Heart right ventricle (tissue), 16 donors: Measurements from ENCODE around the gene KSR1. TPM values are rescaled to one million over a fixed set of nuclear protein-coding genes. Genes with fewer than 3 reads are reported as not detected.

Experiments used
- ATAC-seq, 8 donors: fragments of 200-7000 bp; cut with Tn5 transposase; one replicate each; pipeline ENCODE4 v1.9.1; 2020; ENCODE audit warnings: mild to moderate bottlenecking in 8 of 8, moderate library complexity in 8 of 8, moderate number of reproducible peaks in 1 of 8
- DNase-seq, 2 donors: peaks; one replicate each; pipeline ENCODE4 v3.0.0-alpha.2; 2020
- H3K27ac ChIP-seq, 10 donors: fragments of 200-600 bp; sonication (generic) in 2 of 10; one replicate each; pipeline versions ENCODE4 v1.5.0 to v1.8.0; 2020 to 2022; ENCODE audit warnings: mild to moderate bottlenecking in 3 of 10
- H3K27me3 ChIP-seq, 7 donors: fragments of 200-600 bp; one replicate each; pipeline ENCODE4 v1.8.0; 2021 to 2022; ENCODE audit warnings: mild to moderate bottlenecking in 2 of 7
- H3K36me3 ChIP-seq, 9 donors: fragments of 200-600 bp; sonication (generic) in 1 of 9; one replicate each; pipeline versions ENCODE4 v1.5.0 to v1.8.0; 2020 to 2022; ENCODE audit warnings: mild to moderate bottlenecking in 2 of 9
- H3K4me1 ChIP-seq, 9 donors: fragments of 200-600 bp; sonication (generic) in 1 of 9; one replicate each; pipeline versions ENCODE4 v1.5.0 to v1.8.0; 2020 to 2022; ENCODE audit warnings: mild to moderate bottlenecking in 4 of 9
- H3K4me3 ChIP-seq, 10 donors: fragments of 200-600 bp; sonication (generic) in 2 of 10; one replicate each; pipeline versions ENCODE4 v1.5.0 to v1.8.0; 2020 to 2022; ENCODE audit warnings: mild to moderate bottlenecking in 7 of 10, moderate library complexity in 2 of 10
- H3K9me3 ChIP-seq, 11 donors: fragments of 200-600 bp in 10 of 11; sonication (generic) in 2 of 11; one replicate each; pipeline versions ENCODE4 v1.5.0 to v1.8.0; 2013 to 2022; ENCODE audit warnings: mild to moderate bottlenecking in 2 of 11, control low read depth in 1 of 11, moderate library complexity in 1 of 11
- CTCF ChIP-seq, 9 donors: fragments of 200-600 bp; sonication (generic) in 2 of 9; IDR thresholded peaks; one replicate each; pipeline versions ENCODE4 v1.5.0 to v1.8.0; 2021 to 2022; ENCODE audit warnings: antibody characterized with exemption in 9 of 9, mild to moderate bottlenecking in 5 of 9, moderate library complexity in 1 of 9
- WGBS, 2 donors: extraction: QIAGEN DNeasy Blood & Tissue Kit; methylation state at CpG; one replicate each; pipeline ENCODE4 v1.1.7; 2013; ENCODE audit warnings: inconsistent platforms in 1 of 2; 5-methylcytosine and 5-hydroxymethylcytosine counted together
- intact Hi-C, 10 donors: fragments of 100-400 bp; cut with DNase I; formaldehyde crosslinking; loops; one replicate each; pipeline versions ENCODE4 v1.11.1 to v1.14.2; 2022
- polyA plus RNA-seq, 2 donors: library from polyadenylated mRNA; stranded (reverse); fragments of 200-250 nt; gene quantifications; one replicate each; pipeline ENCODE4 v1.2.3, GENCODE V29; 2013
- total RNA-seq, 10 donors: library from RNA; stranded (reverse); fragmentation: NEBNext Ultra II Directional in 3 of 10; extraction: Animal tissue kit (Norgen Biotek cat#: 25700) in 3 of 10; gene quantifications; one replicate each; pipeline versions ENCODE4 v1.2.1 to v1.2.4, GENCODE V29; 2021 to 2023
- donor health status: Arrhythmogenic right ventricular cardiomyopathy.
- donor health status: ischemic (EF 13 %, LVEDD 7.1; RV severe dilation, severe dysfunction).
- donor health status: healthy with polysubstance abuse.
- donor health status: DM: no; HTN: yes; CAD: no.
- donor health status: DM: no; HTN: no; CAD: no.
- donor health status: ischemic (EF 25% LVEDD 6.9; RV normal size, moderate dysfunction).
- donor health status: ischemic (EF 25% LVEDD 5.7; RV mildly dilated, moderate dysfunction).
- donor health status: healthy.
- donor health status: DM: yes; HTN: yes; CAD: no.
- donor health status: Ischemic cardiomyopathy.
- donor health status: ischemic (EF 35%, LVEDD 5.7; RV mildly dilated, moderate dysfunction).
- donor health status: nonischemic (EF 11% LVEDD 7.7; RV severe dilation, severe dysfunction).
- donor health status: DM: yes; HTN: yes; CAD: no.
- donor health status: PGD.
- donor health status: ischemic (EF 29% LVEDD 5.4; RV normal size, mild dysfunction).
- donor health status: nonischemic (EF 23%, LVEDD 6.1; RV moderate dilation, normal function).

Gene KSR1
- total and polyA plus RNA-seq, 12 donors: 5.6 to 19.6 (median 8.6) TPM

GRCh38 chr17:27539794-27540317, 83.6 kb downstream of the KSR1 start:
- Histone ChIP-seq H3K9me3 (no peaks in the 10 kb centered on the region), H3K36me3 (no peaks in the 10 kb centered on the region), H3K27me3 (no peaks in the 10 kb centered on the region), H3K27ac (peak overlapping the region in 1 of 10 donors; percentile 90), H3K4me3 (no peak overlapping the region), H3K4me1 (peaks cover 4 to 56% (median 18%) of the 10 kb centered on the region in 9 donors)
- 76 to 85% methylated on average over 3 of the region's 3 CpGs for WGBS, 2 donors
- no peak for TF ChIP-seq CTCF (IDR thresholded peaks at IDR 0.05)
- ATAC-seq: no peak
- no peak for DNase-seq
- intact Hi-C loops: no loop called here

GRCh38 chr17:27540318-27541101, 84.3 kb downstream of the KSR1 start:
- intact Hi-C loops: no loop called here
- H3K4me3 ChIP-seq: no peak overlapping the region
- no peaks in the 10 kb centered on the region for H3K9me3 ChIP-seq
- H3K36me3 ChIP-seq: no peaks in the 10 kb centered on the region
- ATAC-seq (peak; percentile 70 to 91 (median 78)), DNase-seq (peak; percentile 71 to 73)
- no peaks in the 10 kb centered on the region for H3K27me3 ChIP-seq
- TF ChIP-seq CTCF (IDR thresholded peaks at IDR 0.05): no peak
- H3K4me1 ChIP-seq: peaks cover 4 to 59% (median 17%) of the 10 kb centered on the region in 9 donors
- H3K27ac ChIP-seq: peak overlapping the region in 6 of 10 donors; percentile 5 to 90 (median 46)
- 68 to 78% methylated on average over 16 of the region's 16 CpGs for WGBS, 2 donors

GRCh38 chr17:27541301-27542023, 85.2 kb downstream of the KSR1 start:
- no peak overlapping the region for H3K4me3 ChIP-seq
- H3K27ac ChIP-seq: peak overlapping the region in 3 of 10 donors; percentile 5 to 90 (median 53)
- no peak for DNase-seq

More at GRCh38 chr17:27541301-27542023, 85.2 kb downstream of the KSR1 start:
- no peak for ATAC-seq
- peaks cover 0 to 66% (median 14%) of the 10 kb centered on the region in 9 donors for H3K4me1 ChIP-seq
- H3K36me3 ChIP-seq: no peaks in the 10 kb centered on the region
- H3K27me3 ChIP-seq: no peaks in the 10 kb centered on the region
- H3K9me3 ChIP-seq: no peaks in the 10 kb centered on the region
- no peak for TF ChIP-seq CTCF (IDR thresholded peaks at IDR 0.05)
- 93 to 95% methylated on average over 6 of the region's 6 CpGs for WGBS, 2 donors
- intact Hi-C loops: no loop called here
